GM19463 (cell line): ENCODE data around the gene MYH6.
"Not testable (repeated sequence)": the region's sequence is repeated elsewhere in the genome, so short reads cannot be mapped to it uniquely, and the experiment has no call there.

Source experiments
- ATAC-seq: cut with Tn5 transposase; IDR thresholded peaks from one replicate; pipeline ENCODE4 v1.9.1; 2021; ENCODE audit warnings: mild to moderate bottlenecking, moderate library complexity; ENCODE audit not compliant: unreplicated experiment

Gene MYH6

DNA sequence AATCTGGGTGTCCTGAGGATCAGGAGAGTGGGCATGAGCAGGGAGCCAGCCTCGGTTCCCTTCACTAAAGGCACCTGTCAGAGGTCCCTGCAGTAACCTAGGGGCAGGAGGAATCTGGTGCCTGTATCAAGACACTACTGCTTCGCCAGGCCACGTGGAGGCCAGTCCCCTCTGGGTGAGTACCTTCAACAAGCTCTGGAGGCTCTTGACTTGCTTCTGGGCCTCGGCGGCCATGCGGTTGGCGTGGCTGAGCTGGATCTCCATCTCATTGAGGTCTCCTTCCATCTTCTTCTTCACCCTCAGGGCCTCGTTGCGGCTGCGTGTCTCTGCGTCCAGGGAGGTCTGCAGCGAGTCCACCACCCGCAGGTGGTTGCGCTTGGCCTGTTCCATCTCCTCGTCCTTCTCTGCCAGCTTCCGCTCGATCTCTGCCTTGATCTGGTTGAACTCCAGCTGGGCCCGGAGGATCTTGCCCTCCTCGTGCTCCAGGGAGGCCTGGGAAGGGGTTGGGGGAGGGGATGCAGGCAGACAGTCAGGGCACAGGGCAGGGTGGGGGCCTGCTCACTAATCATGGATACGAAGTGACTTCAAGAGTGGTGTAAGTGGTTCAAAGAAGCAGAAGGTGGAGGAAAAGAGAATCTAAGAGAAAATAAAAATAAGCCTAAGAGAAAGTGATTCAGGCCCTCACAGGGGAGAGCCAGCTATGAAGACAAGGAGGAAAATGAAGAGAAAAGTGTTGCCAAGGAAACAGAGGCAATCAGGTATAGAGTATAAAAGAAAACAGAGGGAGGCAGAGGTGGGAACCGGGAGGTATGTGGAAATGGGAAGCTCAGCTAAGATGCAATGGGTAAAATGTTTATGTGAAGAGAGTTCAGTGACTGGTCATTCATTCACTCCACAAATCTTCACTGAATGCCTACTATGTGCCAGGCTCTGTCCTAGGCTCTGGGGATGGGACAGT, 8.0 kb upstream of the MYH6 start:
- ATAC-seq, result no peak

DNA sequence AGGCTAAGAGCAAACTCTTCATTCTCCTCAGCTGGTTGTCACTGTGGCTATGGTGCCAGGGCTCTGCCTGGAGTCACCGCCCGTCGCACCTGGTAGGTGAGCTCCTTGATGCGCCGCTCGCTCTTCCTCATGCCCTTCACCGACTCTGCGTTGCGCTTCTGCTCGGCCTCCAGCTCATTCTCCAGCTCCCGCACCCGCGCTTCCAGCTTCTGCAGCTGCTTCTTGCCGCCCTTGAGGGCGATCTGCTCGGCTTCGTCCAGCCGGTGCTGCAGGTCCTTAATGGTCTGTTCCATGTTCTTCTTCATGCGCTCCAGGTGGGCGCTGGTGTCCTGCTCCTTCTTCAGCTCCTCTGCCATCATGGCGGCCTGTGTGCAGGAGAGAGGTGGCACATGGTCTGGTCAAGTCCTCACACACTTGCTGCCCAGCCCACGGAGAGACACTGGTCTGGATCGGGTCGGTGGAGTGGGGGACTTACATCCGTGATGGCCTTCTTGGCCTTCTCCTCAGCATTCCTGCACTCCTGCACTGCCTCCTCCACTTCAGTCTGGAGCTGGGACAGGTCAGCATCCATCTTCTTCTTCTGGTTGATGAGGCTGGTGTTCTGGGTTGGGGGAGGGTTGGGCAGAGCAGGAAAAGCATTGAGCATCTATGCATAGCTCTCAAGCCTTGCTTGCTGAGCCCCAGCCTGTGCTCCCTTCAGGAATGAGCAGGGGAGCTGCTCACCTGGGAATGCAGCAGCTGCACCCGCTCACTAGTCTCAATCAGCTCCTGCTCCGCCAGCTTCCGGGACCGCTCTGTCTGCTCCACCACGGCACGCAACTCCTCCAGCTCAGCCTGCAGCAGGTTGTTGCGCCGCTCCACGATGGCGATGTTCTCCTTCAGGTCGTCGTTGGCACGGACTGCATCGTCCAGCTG, 7.1 kb upstream of the MYH6 start:
- no peak for ATAC-seq

DNA sequence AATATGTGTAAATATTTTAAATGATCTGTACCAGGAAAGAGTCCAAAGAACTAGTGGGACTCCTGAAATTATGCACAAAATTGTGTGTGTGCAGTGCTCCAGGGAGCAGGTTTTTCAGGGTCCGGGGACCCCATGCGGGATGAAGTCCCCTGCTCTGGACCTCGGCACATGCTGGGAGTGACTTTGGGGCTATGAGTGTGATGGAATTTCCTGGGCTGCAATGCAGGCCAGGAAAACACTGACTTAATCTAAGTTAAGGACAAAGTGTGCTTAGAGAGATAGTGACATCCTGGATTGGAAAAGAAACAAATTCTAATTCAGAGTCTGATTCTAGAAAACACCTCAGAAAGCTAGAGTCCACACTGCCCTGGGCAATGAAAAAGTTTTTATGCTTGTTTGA, 6.2 kb upstream of the MYH6 start:
- ATAC-seq, result no peak

DNA sequence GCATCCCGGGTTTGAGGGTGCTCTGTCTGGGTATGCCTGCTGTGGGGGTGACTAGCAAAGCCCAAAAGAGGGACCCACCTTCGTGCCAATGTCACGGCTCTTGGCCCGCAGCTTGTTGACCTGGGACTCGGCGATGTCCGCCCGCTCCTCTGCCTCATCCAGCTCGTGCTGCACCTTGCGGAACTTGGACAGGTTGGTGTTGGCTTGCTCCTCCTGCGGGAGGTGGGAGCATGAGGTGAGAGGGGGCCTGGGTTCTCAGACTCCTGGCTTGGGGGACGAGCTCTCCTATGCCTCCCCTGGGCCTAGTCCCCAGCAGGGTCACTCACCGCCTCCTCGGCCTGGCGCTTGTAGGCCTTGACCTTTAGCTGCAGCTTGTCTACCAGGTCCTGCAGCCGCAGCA, 5.6 kb upstream of the MYH6 start:
- ATAC-seq, result no peak

DNA sequence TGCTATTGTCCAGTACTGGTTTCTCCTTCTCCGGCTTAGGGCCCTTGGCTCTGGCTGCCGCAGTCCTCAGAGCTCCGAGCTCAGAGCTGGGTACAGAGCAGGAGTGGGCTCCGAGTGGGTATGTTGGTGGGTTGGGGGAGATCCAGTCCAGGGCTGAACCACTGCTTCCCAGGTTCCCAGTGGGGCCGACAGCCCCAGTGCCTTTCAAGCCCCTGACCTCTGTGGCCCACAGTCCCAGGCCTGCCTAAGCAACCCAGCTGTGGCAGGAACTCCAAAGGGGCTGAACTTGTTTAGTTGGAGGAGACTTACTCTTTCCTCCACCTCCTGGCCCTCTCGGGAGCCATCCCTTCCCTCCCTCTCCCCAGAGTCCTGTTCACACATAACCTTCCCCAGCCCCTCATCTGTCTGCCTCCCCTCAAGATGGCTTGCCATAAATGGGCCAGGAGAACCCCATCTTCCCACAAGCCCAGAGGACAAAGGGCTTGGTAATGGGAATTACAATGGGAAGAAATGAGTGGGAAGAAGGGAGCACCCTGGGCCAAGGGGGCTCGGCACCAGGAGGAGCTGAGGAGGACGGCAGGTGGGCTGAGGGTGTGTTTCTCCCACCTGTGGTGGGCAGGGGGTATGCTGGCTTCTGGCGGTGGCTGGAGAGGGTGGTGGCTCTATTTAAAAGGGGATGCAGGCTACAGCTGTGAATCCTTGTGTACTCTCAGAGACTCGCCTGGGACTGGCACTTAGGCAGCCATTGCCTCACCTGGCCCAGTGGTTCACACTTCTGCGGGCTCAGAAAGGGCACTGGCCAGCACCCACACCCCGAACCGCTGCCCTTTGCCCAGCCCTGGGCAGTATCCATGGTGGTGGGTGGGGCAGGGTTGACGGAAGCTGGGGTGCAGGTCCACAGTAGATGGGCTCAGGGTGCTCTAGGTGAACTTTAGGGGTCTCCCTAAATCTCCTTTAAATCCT, 3.8 kb upstream of the MYH6 start:
- ATAC-seq, result no peak

DNA sequence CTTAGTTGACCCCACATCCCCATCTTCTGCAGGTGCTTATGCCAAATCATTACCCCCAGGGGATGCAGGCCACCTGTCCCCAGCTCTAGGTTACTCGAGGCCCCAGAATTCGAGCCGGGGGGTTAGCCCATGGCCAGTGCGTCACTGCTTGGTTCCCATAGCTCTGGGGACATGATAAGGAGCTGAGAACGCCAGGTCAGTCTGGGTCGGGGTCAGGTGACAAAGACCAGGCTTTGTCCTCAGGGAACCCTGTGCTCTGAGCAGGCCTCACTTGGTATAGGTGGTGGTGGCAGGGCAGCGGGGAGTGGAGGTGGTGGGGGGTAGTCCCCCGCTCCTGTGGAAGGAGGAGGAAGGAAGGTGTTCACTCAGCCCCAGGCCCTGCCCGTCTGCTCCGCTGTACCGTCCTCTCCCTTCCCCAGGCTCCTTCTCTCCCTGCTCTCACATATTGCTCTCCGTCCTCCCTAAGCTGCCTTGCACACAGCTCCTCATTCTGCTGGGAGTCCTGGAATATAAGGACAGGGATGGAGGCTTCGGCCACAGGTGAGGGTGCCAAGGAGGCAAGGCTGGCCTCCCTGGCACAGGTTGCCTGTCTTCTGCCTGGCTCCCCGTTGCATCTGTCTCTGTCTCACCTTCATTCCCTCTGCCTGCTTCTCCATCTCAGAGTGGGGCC, 2.0 kb upstream of the MYH6 start:
- ATAC-seq, result no peak

DNA sequence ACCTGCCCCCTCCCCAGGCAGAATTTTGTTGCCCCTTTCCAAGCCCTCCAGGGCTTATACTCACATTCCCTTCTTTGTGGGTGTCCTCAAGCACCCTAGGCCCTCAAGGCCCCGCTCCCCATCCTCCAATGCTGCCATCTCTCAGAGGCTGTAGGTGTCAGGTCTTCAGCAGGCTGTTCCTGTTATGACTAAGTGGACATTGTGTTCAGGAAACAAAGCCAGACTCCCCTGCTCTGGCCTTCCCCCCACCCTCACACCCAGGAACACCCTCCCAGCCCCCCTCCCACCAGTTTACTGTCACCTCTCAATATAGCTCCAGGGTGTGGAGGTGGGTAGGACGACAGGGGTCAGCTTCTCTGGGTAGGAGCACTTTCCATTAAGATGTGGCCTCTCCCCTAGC, 1.4 kb upstream of the MYH6 start:
- ATAC-seq, result no peak

DNA sequence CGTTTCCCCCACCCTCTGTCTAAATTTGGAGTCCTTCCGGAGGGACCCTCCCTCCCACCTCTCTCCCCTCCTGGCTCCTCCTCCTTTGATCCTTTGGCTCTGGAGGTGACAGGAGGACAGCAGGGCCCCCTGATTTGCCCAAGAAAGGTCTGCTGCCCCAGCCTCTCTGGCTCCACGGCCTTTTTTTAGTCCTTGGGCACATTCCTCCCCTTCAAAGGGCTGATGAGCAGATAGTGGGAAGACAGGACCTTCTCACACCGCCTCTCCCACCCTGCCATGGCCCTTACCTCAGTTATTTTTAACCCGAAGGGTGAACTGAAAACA, 196 bp upstream of the MYH6 start:
- no peak for ATAC-seq

DNA sequence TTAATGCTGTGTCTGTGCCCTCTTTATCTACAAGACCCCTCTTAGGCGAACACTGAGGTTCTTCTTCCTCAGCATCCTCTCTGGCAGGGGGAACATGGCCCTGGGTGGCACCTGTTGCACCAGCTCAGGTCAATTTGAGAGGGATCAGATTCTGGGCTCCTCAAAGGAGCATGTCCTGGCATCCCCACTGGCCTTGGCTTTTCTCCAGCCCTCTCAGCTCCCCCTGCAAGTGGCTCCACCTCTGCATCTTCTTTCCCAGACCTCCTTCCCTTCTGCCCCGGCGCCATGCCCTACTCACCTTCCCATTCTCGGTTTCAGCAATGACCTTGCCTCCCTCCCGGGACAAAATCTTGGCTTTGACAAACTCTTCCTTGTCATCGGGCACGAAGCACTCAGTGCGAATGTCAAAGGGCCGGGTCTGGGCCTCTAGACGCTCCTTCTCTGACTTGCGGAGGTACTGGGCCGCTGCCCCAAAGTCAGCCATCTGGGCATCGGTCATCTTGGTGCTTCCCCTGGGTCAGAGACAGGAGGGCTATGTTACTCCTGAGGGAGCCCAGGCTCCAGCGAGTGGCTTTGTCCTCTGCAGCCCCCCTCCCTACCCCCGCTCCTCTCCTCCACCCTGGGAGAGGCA, 1.2 kb downstream of the MYH6 start:
- no peak for ATAC-seq

DNA sequence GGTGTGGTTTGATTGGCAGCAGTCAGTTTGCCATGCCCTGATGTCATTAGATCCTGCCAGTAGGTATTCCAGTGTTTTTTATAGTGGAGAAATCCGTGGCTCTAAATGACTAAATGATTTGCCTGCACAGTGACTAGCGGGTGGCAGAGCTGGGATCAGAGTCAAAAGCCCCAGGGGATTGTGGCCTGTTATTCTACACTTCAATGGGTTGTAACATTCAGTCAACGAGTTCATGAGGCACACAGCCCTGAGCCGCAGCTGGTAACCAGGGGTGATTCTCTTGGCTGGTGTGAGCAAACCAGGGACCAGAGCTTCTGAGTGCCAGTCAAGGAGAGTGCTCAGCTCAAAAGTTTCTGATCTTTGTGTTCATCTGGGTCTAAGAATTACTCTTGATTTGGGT, 1.8 kb downstream of the MYH6 start:
- ATAC-seq, result peak; percentile 77

DNA sequence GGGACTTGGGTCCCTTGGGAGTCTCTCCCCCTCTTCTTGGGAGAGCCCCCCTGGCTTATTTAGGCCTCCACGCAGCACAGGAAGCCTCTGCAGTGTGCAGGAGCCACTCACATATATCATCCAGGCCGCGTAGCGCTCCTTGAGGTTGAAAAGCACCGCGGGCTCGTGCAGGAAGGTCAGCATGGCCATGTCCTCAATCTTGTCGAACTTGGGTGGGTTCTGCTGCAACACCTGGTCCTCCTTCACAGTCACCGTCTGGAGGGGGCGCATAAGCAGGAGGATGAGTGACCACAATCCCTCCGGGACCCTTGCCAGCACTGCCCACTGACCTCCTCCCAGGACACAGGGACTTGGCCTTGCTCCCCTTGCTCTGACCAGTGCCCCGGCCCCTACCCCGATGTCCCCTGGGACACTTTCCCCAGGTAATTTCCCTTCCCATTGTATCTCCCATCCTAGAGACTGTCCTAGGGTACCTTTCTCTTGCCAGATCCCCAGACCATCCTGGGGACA, 2.5 kb downstream of the MYH6 start:
- ATAC-seq, result no peak

DNA sequence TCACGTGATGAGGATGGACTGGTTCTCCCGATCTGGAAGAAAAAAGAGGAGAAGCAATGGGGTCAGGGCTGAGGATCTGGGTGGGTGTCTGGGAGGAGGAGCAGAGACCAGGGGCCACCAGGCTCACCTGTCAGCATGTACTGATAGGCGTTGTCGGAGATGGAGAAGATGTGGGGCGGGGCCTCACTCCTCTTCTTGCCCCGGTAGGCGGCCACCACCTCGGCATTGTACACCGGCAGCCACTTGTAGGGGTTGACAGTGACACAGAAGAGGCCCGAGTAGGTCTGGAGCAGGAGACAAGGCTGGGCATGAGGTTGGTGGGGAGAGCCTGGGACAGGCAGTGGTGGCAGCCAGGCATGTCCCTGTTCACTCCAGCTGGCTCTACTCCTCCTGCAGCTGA, 3.0 kb downstream of the MYH6 start:
- no peak for ATAC-seq

DNA sequence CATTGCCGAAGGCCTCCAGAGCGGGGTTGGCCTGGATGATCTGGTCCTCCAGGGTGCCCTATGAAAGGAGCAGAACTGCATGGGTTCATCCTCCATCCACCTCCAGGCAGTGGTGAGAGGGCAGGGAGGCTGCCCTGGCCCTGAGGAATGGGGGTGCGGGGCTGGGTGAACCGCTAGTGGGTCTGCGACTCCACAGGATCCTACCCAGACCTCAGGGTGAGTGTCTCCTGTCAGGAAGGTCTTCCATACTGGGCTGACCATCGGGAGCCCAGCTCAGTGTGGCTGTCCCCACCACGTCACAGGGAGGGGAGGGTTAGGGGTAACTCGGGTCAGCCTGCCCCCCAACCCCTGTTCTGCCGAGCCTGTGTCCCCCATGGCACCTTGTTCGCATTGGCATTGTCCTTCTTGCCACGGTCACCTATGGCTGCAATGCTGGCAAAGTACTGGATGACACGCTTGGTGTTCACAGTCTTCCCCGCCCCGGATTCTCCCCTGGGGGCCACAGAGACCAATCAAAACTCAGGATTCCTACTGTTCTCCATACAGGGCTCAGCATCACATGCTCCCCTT, 3.7 kb downstream of the MYH6 start:
- no peak for ATAC-seq

DNA sequence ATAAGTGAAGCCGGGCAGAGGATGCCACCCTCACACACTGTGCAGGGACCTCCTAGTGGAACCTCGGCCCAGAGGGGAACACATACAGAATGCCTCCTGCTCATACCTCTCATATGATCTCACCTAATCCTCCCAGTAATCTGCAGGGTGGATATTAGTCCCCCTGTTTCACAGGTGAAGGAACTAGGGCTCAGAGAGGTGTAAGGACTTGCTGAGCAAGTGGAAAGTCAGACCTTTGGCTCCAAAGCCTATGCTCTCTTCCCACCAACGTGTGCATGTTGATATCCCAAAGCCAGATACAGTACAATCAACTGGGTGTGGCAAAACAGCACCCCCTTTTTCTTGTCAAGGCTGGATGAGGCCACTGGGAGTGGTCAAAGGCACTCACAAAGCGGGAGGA, 4.2 kb downstream of the MYH6 start:
- no peak for ATAC-seq

DNA sequence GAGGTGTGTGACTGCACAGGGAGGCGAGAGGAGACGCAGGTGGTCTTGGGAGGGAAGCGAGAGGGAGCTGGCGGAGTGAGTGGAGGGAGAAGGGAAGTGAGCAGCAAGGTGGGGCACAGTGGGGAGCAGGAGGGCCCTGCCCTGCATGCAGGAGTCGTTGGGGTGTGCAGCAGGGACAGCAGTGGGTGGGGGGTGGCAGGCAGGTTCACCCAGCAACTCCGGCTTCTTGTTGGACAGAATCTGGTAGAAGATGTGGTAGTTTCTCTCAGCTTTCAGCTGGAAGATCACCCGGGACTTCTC, 5.0 kb downstream of the MYH6 start:
- no peak for ATAC-seq

DNA sequence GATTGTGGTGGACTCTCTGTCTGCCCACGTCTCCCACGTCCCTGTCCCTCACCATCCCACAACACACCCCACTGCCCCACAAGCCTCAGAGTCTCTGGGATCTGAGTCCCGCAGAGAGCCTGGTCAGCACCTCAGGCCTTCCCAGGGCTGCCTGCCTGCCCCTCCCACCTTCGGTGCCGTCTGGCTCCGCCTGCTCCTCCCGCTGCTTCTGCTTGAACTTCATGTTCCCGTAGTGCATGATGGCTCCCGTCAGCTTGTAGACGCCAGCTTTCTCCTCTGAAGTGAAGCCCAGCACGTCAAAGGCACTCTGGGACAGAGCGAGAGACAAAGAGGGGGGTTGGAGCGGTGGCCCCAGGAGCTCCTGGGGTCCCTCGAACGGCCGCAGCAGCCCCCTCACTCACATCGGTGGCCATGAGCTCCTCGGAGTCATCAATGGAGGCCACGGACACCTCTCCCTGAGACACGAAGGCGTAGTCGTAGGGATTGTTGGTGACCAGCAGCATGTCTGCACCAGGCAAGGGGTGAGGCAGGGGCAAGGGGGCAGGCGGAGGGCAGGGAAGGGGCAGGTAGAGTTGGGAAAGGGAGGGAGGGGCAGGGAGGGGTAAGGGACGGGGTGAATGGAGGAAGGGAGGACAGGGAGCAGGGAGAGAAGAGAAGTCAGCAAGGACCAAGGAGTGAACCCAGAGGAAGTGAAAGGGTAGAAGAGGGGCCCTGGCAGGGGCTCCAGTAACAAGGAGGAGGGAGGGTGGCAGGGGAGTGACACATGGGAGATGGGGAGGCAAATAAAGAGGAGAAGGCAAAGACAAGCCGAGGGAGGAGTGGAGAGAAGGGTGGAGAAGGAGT, 5.6 kb downstream of the MYH6 start:
- ATAC-seq, result no peak

DNA sequence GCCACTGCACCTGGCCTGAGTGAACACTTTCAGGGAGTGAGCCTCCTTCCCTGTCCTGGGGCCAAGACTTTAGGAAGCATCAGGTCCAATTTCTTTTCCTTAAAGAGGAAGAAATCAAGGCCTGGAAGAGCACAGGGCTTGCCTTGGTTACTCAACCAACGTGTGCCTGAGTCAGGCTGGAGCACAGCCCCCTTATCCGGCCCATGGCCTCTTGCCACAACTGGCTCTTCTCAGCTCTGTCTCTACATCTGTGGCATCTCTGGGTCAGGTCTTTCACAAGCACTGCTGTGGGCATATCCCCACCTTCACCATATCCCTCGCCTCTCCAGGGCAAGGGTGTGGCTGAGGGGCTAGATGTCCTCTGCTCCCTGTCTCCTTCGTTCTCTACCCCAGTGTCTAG, 6.8 kb downstream of the MYH6 start:
- no peak for ATAC-seq

DNA sequence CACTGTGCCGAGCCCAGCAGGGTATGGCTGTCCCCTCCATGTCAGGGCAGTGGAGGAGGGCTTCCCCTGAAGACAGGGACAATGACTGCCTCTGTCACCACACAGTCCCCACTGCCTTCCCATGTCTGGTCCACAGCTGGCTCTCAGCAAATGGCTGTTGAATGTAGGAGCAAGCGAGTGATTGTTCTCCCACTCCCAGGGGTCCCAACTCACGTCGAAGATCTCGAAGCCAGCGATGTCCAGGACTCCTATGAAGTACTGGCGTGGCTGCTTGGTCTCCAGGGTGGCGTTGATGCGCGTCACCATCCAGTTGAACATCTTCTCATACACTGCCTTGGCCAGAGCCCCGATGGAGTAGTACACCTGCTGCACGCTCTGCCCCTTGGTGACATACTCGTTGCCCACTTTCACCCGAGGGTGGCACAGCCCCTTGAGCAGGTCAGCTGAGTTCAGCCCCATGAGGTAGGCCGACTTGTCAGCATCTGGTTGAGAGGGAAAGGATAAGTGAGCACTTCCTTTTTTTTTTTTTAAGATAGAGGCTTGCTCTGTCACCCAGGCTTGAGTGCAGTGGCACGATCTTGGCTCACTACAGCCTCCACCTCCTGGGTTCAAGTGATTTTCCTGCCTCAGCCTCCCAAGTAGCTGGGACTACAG, 7.5 kb downstream of the MYH6 start:
- ATAC-seq, result not testable (repeated sequence)
